BE2C (cell line): ENCODE data around the gene EDARADD.
"Not testable (repeated sequence)": the region's sequence is repeated elsewhere in the genome, so short reads cannot be mapped to it uniquely, and the experiment has no call there.

Source experiments
- DNase-seq: peaks from one replicate; pipeline ENCODE4 v3.0.0-alpha.2; 2020
- H3K27me3 ChIP-seq: fragments of 250-450 bp; sonication (Bioruptor Pico); 2 replicates; pipeline ENCODE4 v1.5.1; 2020; ENCODE audit warnings: mild to moderate bottlenecking
- H3K36me3 ChIP-seq: fragments of 250-450 bp; sonication (Bioruptor Pico); 2 replicates; pipeline ENCODE4 v1.5.1; 2020; ENCODE audit warnings: mild to moderate bottlenecking
- H3K4me1 ChIP-seq: fragments of 250-450 bp; sonication (Bioruptor Pico); 2 replicates; pipeline ENCODE4 v1.5.1; 2020
- H3K4me3 ChIP-seq: 2 replicates; pipeline ENCODE4 v1.5.1; 2011; ENCODE audit warnings: low read depth, low read length
- H3K9me3 ChIP-seq: fragments of 250-450 bp; sonication (Bioruptor Pico); 2 replicates; pipeline ENCODE4 v1.5.1; 2020
- TF ChIP-seq, protein P1 (sequence below): IDR thresholded peaks from 2 replicates; pipeline ENCODE4 v1.5.1; 2012; ENCODE audit warnings: mild to moderate bottlenecking, low read depth, low read length

The EDARADD gene

GRCh38 chr1:236457775-236458174 is 63.7 kb downstream of the EDARADD start:
- peaks cover 8% of the 10 kb centered on the region for H3K27me3 ChIP-seq
- no peaks in the 10 kb centered on the region for H3K4me1 ChIP-seq
- H3K4me3 ChIP-seq, result no peak overlapping the region
- no peaks in the 10 kb centered on the region for H3K9me3 ChIP-seq
- TF ChIP-seq, protein P1, sequence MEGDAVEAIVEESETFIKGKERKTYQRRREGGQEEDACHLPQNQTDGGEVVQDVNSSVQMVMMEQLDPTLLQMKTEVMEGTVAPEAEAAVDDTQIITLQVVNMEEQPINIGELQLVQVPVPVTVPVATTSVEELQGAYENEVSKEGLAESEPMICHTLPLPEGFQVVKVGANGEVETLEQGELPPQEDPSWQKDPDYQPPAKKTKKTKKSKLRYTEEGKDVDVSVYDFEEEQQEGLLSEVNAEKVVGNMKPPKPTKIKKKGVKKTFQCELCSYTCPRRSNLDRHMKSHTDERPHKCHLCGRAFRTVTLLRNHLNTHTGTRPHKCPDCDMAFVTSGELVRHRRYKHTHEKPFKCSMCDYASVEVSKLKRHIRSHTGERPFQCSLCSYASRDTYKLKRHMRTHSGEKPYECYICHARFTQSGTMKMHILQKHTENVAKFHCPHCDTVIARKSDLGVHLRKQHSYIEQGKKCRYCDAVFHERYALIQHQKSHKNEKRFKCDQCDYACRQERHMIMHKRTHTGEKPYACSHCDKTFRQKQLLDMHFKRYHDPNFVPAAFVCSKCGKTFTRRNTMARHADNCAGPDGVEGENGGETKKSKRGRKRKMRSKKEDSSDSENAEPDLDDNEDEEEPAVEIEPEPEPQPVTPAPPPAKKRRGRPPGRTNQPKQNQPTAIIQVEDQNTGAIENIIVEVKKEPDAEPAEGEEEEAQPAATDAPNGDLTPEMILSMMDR, result no peak
- no peak for DNase-seq
- H3K36me3 ChIP-seq, result no peaks in the 10 kb centered on the region

GRCh38 chr1:236458996-236459395 is 64.9 kb downstream of the EDARADD start:
- H3K4me1 ChIP-seq, result no peaks in the 10 kb centered on the region
- H3K36me3 ChIP-seq, result no peaks in the 10 kb centered on the region
- H3K4me3 ChIP-seq, result no peak overlapping the region
- TF ChIP-seq, protein P1, result no peak
- peaks cover 17% of the 10 kb centered on the region for H3K27me3 ChIP-seq
- no peaks in the 10 kb centered on the region for H3K9me3 ChIP-seq
- no peak for DNase-seq

- no peaks in the 10 kb centered on the region for H3K9me3 ChIP-seq
- H3K36me3 ChIP-seq, result no peaks in the 10 kb centered on the region
- TF ChIP-seq, protein P1, result no peak
- peaks cover 21% of the 10 kb centered on the region for H3K27me3 ChIP-seq
- no peak for DNase-seq
- no peak overlapping the region for H3K4me3 ChIP-seq
- no peaks in the 10 kb centered on the region for H3K4me1 ChIP-seq
Observed at GRCh38 chr1:236460103-236460502, 66.0 kb downstream of the EDARADD start.

- H3K4me1 ChIP-seq, H3K9me3 ChIP-seq, DNase-seq, H3K4me3 ChIP-seq, H3K36me3 ChIP-seq: not testable (repeated sequence)
- H3K27me3 ChIP-seq, result peaks cover 29% of the 10 kb centered on the region
Observed at GRCh38 chr1:236464197-236464596, 70.1 kb downstream of the EDARADD start.

- H3K36me3 ChIP-seq, result no peaks in the 10 kb centered on the region
- TF ChIP-seq, protein P1, result no peak
Observed at GRCh38 chr1:236465231-236465958, 71.3 kb downstream of the EDARADD start.

GRCh38 chr1:236465959-236466303 is 71.8 kb downstream of the EDARADD start:
- TF ChIP-seq, protein P1, result no peak
- no peaks in the 10 kb centered on the region for H3K9me3 ChIP-seq
- H3K36me3 ChIP-seq, result no peaks in the 10 kb centered on the region
- no peak for DNase-seq
- no peak overlapping the region for H3K4me3 ChIP-seq
- peaks cover 29% of the 10 kb centered on the region for H3K27me3 ChIP-seq
- H3K4me1 ChIP-seq, result no peaks in the 10 kb centered on the region

More at GRCh38 chr1:236465231-236465958, 71.3 kb downstream of the EDARADD start:
- Histone ChIP-seq H3K4me1 (no peaks in the 10 kb centered on the region), H3K4me3 (no peak overlapping the region), H3K27me3 (peaks cover 29% of the 10 kb centered on the region), H3K9me3 (no peaks in the 10 kb centered on the region)
- no peak for DNase-seq

GRCh38 chr1:236467327-236467641 is 73.2 kb downstream of the EDARADD start:
- Histone ChIP-seq H3K36me3 (no peaks in the 10 kb centered on the region), H3K4me1 (no peaks in the 10 kb centered on the region), H3K4me3 (no peak overlapping the region), H3K27me3 (peaks cover 27% of the 10 kb centered on the region), H3K9me3 (no peaks in the 10 kb centered on the region)
- TF ChIP-seq, protein P1, result no peak
- no peak for DNase-seq
